Measurements from ENCODE around the gene EME2. TPM values are rescaled to one million over a fixed set of nuclear protein-coding genes. Genes with fewer than 3 reads are reported as not detected.
"Not testable (repeated sequence)": the region's sequence is repeated elsewhere in the genome, so short reads cannot be mapped to it uniquely, and the experiment has no call there.

EME2 gene
- total and polyA plus RNA-seq, 4 donors: 1.4 to 9.0 (median 3.0) TPM

- TF ChIP-seq REST (IDR thresholded peaks at IDR 0.05) (no peak), RXRA (IDR thresholded peaks at IDR 0.05) (no peak), TAF1 (conservative IDR thresholded peaks at IDR 0.05) (no peak)
Measured at GRCh38 chr16:1731603-1732002, 41.0 kb upstream of the EME2 start (continued).

- WGBS: 92% methylated on average over 14 of the region's 14 CpGs
- peaks cover 0 to 53% (median 25%) of the 10 kb centered on the region in 4 donors for H3K36me3 ChIP-seq (ENCODE audit: control insufficient read depth in 4 of 4, insufficient read depth in 3 of 4, low read depth in 1 of 4, low read length in 3 of 4)
- no peaks in the 10 kb centered on the region for H3K27me3 ChIP-seq (ENCODE audit: control insufficient read depth in 4 of 4, insufficient read depth in 4 of 4, low read length in 3 of 4)
- TF ChIP-seq EGR1 (IDR thresholded peaks at IDR 0.05; ENCODE audit: low read depth in 2 of 2): no peak
- no peak for TF ChIP-seq RAD21 (IDR thresholded peaks at IDR 0.05)
- no peak for TF ChIP-seq ATF3 (IDR thresholded peaks at IDR 0.05)
- H3K9ac ChIP-seq (ENCODE audit: low read depth in 1 of 2, low read length in 2 of 2): no peak overlapping the region
- no peaks in the 10 kb centered on the region for H3K4me1 ChIP-seq (ENCODE audit: control insufficient read depth in 4 of 4, insufficient read depth in 4 of 4, low read length in 3 of 4)
- no peak overlapping the region for H3K4me3 ChIP-seq (ENCODE audit: low read depth in 1 of 3, low read length in 3 of 3)
- H3K9me3 ChIP-seq (ENCODE audit: control insufficient read depth in 4 of 4, low read length in 3 of 4): no peaks in the 10 kb centered on the region
- no peak for DNase-seq (ENCODE audit: low spot score)
- no peak overlapping the region for H3K27ac ChIP-seq (ENCODE audit: low read depth in 1 of 2, low read length in 2 of 2)
Measured at GRCh38 chr16:1732071-1732470, 40.5 kb upstream of the EME2 start.

- H3K9me3 ChIP-seq (ENCODE audit: control insufficient read depth in 4 of 4, low read length in 3 of 4); H3K9ac ChIP-seq (ENCODE audit: low read depth in 1 of 2, low read length in 2 of 2); H3K4me3 ChIP-seq (ENCODE audit: low read depth in 1 of 3, low read length in 3 of 3); H3K27ac ChIP-seq (ENCODE audit: low read depth in 1 of 2, low read length in 2 of 2); H3K4me1 ChIP-seq (ENCODE audit: control insufficient read depth in 4 of 4, insufficient read depth in 4 of 4, low read length in 3 of 4); H3K27me3 ChIP-seq (ENCODE audit: control insufficient read depth in 4 of 4, insufficient read depth in 4 of 4, low read length in 3 of 4); DNase-seq (ENCODE audit: low spot score): not testable (repeated sequence)
- 95% methylated on average over 21 of the region's 21 CpGs for WGBS
- peaks cover 0 to 50% (median 24%) of the 10 kb centered on the region in 4 donors for H3K36me3 ChIP-seq (ENCODE audit: control insufficient read depth in 4 of 4, insufficient read depth in 3 of 4, low read depth in 1 of 4, low read length in 3 of 4)
Measured at GRCh38 chr16:1732551-1732987, 40.0 kb upstream of the EME2 start.

- no peaks in the 10 kb centered on the region for H3K4me1 ChIP-seq (ENCODE audit: control insufficient read depth in 4 of 4, insufficient read depth in 4 of 4, low read length in 3 of 4)
- no peak overlapping the region for H3K27ac ChIP-seq (ENCODE audit: low read depth in 1 of 2, low read length in 2 of 2)
- no peak overlapping the region for H3K9ac ChIP-seq (ENCODE audit: low read depth in 1 of 2, low read length in 2 of 2)
- H3K9me3 ChIP-seq (ENCODE audit: control insufficient read depth in 4 of 4, low read length in 3 of 4): no peaks in the 10 kb centered on the region
- no peaks in the 10 kb centered on the region for H3K27me3 ChIP-seq (ENCODE audit: control insufficient read depth in 4 of 4, insufficient read depth in 4 of 4, low read length in 3 of 4)
- H3K36me3 ChIP-seq (ENCODE audit: control insufficient read depth in 4 of 4, insufficient read depth in 3 of 4, low read depth in 1 of 4, low read length in 3 of 4): peaks cover 0 to 37% (median 20%) of the 10 kb centered on the region in 4 donors
- WGBS: 98% methylated on average over 22 of the region's 22 CpGs
- no peak overlapping the region for H3K4me3 ChIP-seq (ENCODE audit: low read depth in 1 of 3, low read length in 3 of 3)
- DNase-seq (ENCODE audit: low spot score): no peak
- no peak for TF ChIP-seq RAD21 (IDR thresholded peaks at IDR 0.05)
- no peak for TF ChIP-seq HNF4G (IDR thresholded peaks at IDR 0.05)
- no peak for TF ChIP-seq SP1 (IDR thresholded peaks at IDR 0.05)
- no peak for TF ChIP-seq REST (IDR thresholded peaks at IDR 0.05)
- no peak for TF ChIP-seq EGR1 (IDR thresholded peaks at IDR 0.05; ENCODE audit: low read depth in 2 of 2)
- no peak for TF ChIP-seq RXRA (IDR thresholded peaks at IDR 0.05)
- TF ChIP-seq CTCF (IDR thresholded peaks at IDR 0.05; ENCODE audit: low read depth, low read length, missing input control): no peak
- TF ChIP-seq NR2F2 (IDR thresholded peaks at IDR 0.05): no peak
- no peak for TF ChIP-seq JUND (IDR thresholded peaks at IDR 0.05)
- TF ChIP-seq MAX (IDR thresholded peaks at IDR 0.05): no peak
- TF ChIP-seq GABPA (IDR thresholded peaks at IDR 0.05 in 1 of 2, conservative IDR thresholded peaks at IDR 0.05 in 1 of 2): no peak
- no peak for TF ChIP-seq ZBTB33 (IDR thresholded peaks at IDR 0.05)
- no peak for TF ChIP-seq TAF1 (conservative IDR thresholded peaks at IDR 0.05)
Measured at GRCh38 chr16:1734123-1734522, 38.5 kb upstream of the EME2 start.

Data from liver (tissue), 9 donors.